Coronary artery (tissue), 2 donors: Measurements from ENCODE around the gene BRD1.

ENCODE experiments used
- DNase-seq: peaks from one replicate; pipeline ENCODE4 v3.0.0-alpha.2; 2017; ENCODE audit warnings: low spot score
- H3K27ac ChIP-seq, 2 donors: fragments of 200-600 bp; sonication (generic); one replicate each; pipeline ENCODE4 v1.5.1; 2016 to 2019
- H3K4me3 ChIP-seq: fragments of 200-600 bp; sonication (generic); 2 replicates; pipeline ENCODE4 v1.5.1; 2016; ENCODE audit warnings: mild to moderate bottlenecking, moderate library complexity
- TF ChIP-seq, protein P1 (sequence below): fragments of 200-600 bp; sonication (generic); IDR thresholded peaks from one replicate; pipeline ENCODE4 v1.5.1; 2019; ENCODE audit warnings: antibody characterized with exemption

The BRD1 gene

DNA sequence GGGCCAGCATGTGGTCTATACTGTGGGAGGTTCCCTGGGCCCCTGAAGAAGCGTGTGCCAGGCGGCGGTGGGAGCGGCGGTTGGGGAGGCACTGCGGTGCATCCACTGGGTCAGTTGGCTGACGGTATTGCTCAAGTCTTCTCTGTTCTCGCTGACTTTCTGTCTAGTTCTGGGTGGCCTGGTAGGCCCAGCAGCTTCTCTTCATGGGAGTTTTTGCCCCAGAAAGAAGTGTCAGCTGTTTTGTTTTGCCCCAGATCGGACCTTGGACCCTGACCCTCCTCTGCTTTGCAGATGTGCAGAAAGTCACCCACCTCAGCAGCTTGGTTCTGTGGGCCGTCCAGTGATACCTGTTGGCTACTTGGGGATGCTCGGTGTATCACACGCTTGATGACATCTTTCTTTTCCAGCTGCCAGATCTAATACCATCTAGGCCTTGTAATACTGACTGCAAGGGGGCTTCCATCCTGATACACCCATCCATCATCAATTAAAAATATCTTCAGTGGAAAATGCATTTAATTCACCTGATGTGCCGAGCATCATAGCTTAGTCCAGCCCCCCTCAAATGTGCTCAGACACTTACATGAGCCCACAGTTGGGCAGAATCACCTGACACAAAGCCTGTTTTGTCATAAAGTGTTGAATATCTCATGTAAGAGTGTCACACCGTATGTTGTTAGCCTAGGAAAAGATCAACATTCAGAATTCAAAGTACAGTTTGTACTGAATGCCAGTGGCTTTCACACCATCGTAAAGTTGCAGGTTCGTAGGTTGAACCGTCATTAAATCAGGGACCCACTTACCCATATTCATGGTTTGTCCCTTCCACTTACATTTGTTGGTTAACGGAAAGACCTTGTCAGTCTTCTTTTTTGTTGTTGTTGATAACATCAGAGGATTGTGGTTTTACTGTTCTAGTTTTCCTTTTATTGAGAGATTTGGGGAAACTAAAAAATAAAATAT lies 39.9 kb upstream of the BRD1 start:
- DNase-seq: no peak
- no peak overlapping the region for H3K4me3 ChIP-seq
- H3K27ac ChIP-seq: no peak overlapping the region
- TF ChIP-seq, protein P1, sequence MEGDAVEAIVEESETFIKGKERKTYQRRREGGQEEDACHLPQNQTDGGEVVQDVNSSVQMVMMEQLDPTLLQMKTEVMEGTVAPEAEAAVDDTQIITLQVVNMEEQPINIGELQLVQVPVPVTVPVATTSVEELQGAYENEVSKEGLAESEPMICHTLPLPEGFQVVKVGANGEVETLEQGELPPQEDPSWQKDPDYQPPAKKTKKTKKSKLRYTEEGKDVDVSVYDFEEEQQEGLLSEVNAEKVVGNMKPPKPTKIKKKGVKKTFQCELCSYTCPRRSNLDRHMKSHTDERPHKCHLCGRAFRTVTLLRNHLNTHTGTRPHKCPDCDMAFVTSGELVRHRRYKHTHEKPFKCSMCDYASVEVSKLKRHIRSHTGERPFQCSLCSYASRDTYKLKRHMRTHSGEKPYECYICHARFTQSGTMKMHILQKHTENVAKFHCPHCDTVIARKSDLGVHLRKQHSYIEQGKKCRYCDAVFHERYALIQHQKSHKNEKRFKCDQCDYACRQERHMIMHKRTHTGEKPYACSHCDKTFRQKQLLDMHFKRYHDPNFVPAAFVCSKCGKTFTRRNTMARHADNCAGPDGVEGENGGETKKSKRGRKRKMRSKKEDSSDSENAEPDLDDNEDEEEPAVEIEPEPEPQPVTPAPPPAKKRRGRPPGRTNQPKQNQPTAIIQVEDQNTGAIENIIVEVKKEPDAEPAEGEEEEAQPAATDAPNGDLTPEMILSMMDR: no peak

- no peak overlapping the region for H3K27ac ChIP-seq
- TF ChIP-seq, protein P1: no peak
- no peak overlapping the region for H3K4me3 ChIP-seq
- DNase-seq: no peak
Measured at GRCh38 chr22:49866646-49867045, 39.0 kb upstream of the BRD1 start.

DNA sequence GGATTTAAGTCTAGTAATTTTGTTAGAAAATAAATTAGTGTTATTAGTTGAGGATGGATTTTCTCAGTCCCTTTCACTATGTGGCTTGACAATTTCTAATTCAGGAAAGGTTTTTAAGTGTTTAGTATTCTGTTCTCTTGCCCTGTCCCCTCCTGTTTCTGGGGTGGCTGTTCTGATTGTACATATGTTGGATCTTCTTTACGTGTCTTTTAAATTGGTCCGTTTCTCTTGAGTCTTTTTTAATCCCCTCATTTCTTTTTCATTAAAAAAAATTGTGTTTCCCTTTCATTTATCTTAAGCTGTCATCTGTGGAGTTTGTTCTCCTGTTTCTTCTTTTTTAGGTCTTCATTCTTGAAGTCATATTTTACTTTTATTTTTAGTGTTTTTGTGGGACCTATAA lies 38.5 kb upstream of the BRD1 start:
- H3K27ac ChIP-seq: no peak overlapping the region
- no peak for DNase-seq
- TF ChIP-seq, protein P1: no peak
- H3K4me3 ChIP-seq: no peak overlapping the region

DNA sequence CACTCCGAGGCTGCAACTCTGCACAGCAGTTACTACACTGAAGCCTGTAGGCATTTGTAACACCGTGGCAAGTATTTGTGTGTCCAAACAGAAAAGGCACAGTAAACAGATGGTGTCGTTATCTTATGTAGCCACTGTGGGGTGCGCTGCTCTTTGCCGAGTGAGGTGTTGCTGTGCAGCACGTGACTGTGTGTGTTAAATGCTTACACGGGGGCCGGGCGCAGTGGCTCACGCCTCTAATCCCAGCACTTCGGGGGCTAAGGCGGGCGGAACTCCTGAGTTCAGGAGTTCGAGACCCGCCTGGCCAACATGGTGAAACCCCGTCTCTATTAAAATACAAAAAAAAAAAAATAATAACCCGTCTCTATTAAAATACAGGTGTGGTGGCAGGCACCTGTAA lies 37.5 kb upstream of the BRD1 start:
- TF ChIP-seq, protein P1: no peak
- no peak overlapping the region for H3K27ac ChIP-seq
- no peak for DNase-seq
- no peak overlapping the region for H3K4me3 ChIP-seq

- Histone ChIP-seq H3K4me3 (no peak overlapping the region), H3K27ac (no peak overlapping the region)
- DNase-seq: no peak
- TF ChIP-seq, protein P1: no peak
Measured at GRCh38 chr22:49863931-49864330, 36.3 kb upstream of the BRD1 start.

GRCh38 chr22:49862496-49862776 lies 34.8 kb upstream of the BRD1 start:
- TF ChIP-seq, protein P1: no peak
- Histone ChIP-seq H3K27ac (no peak overlapping the region), H3K4me3 (no peak overlapping the region)
- no peak for DNase-seq
